WTC11 (cell line): ENCODE data around the gene PVALB. TPM values are rescaled to one million over a fixed set of nuclear protein-coding genes. Genes with fewer than 3 reads are reported as not detected.

ENCODE experiments used
- ATAC-seq: fragments of 200-7000 bp; cut with Tn5 transposase; 2 replicates; pipeline ENCODE4 v1.10.0; 2021; ENCODE audit warnings: mild to moderate bottlenecking, moderate library complexity
- CTCF ChIA-PET: fragments of 300-600 bp; sonication (Branson Sonifier 250); formaldehyde crosslinking; loops from one replicate; lab custom pipeline; 2021; ENCODE audit warnings: antibody characterized with exemption; lab: Charles Lee
- POLR2A ChIA-PET: fragments of 350-600 bp; sonication (Branson Sonifier 250); formaldehyde crosslinking; loops from one replicate; lab custom pipeline; 2021; ENCODE audit warnings: antibody characterized with exemption; lab: Charles Lee
- DNase-seq: peaks from one replicate; pipeline ENCODE4 v3.0.0; 2021; ENCODE audit warnings: low spot score
- H3K27ac Mint-ChIP-seq: 2 replicates; pipeline ENCODE4 v1.8.0; 2021; ENCODE audit warnings: mixed read lengths
- H3K27me3 Mint-ChIP-seq: 2 replicates; pipeline ENCODE4 v1.8.0; 2021; ENCODE audit warnings: low read depth, mild to moderate bottlenecking, moderate library complexity, mixed read lengths
- H3K36me3 Mint-ChIP-seq: 2 replicates; pipeline ENCODE4 v1.8.0; 2021; ENCODE audit warnings: mixed read lengths
- H3K4me1 Mint-ChIP-seq: 2 replicates; pipeline ENCODE4 v1.8.0; 2022; ENCODE audit warnings: mixed read lengths
- H3K4me3 Mint-ChIP-seq: 2 replicates; pipeline ENCODE4 v1.8.0; 2021; ENCODE audit warnings: mild to moderate bottlenecking, moderate library complexity, mixed read lengths
- H3K9me3 Mint-ChIP-seq: 2 replicates; pipeline ENCODE4 v1.8.0; 2021; ENCODE audit warnings: mixed read lengths
- CBFB ChIP-seq: sonication (generic); formaldehyde crosslinking; IDR thresholded peaks from 2 replicates; pipeline ENCODE4 v1.8.1; 2022; ENCODE audit warnings: mild to moderate bottlenecking, low read depth, missing genetic modification reagents
- CREB1 ChIP-seq: sonication (generic); formaldehyde crosslinking; IDR thresholded peaks from 2 replicates; pipeline ENCODE4 v1.8.0; 2023; ENCODE audit warnings: mild to moderate bottlenecking, missing genetic modification reagents
- E2F5 ChIP-seq: sonication (generic); formaldehyde crosslinking; IDR thresholded peaks from 2 replicates; pipeline ENCODE4 v1.8.1; 2022; ENCODE audit warnings: mild to moderate bottlenecking, moderate library complexity, missing genetic modification reagents
- ELF4 ChIP-seq: sonication (generic); formaldehyde crosslinking; IDR thresholded peaks from 2 replicates; pipeline ENCODE4 v1.8.1; 2022; ENCODE audit warnings: low read depth, mild to moderate bottlenecking, moderate library complexity, missing genetic modification reagents
- ETV6 ChIP-seq: sonication (generic); formaldehyde crosslinking; IDR thresholded peaks from 2 replicates; pipeline ENCODE4 v1.8.1; 2022; ENCODE audit warnings: mild to moderate bottlenecking, missing genetic modification reagents
- FOXJ3 ChIP-seq: sonication (generic); formaldehyde crosslinking; IDR thresholded peaks from 2 replicates; pipeline ENCODE4 v1.9.0; 2021; ENCODE audit warnings: missing genetic modification reagents, mild to moderate bottlenecking, borderline replicate concordance
- GABPB1 ChIP-seq: sonication (generic); formaldehyde crosslinking; IDR thresholded peaks from 2 replicates; pipeline ENCODE4 v1.8.1; 2023; ENCODE audit warnings: mild to moderate bottlenecking, missing genetic modification reagents
- GTF2I ChIP-seq: fragments of 250-450 bp; sonication (Bioruptor Pico); conservative IDR thresholded peaks from 2 replicates; pipeline ENCODE4 v1.4.0; 2021; ENCODE audit warnings: mild to moderate bottlenecking
- JUN ChIP-seq: sonication (generic); formaldehyde crosslinking; IDR thresholded peaks from 2 replicates; pipeline ENCODE4 v1.8.0; 2023; ENCODE audit warnings: mild to moderate bottlenecking, missing genetic modification reagents
- MXD4 ChIP-seq: fragments of 250-450 bp; sonication (Bioruptor Pico); IDR thresholded peaks from 2 replicates; pipeline ENCODE4 v1.8.0; 2021; ENCODE audit warnings: mild to moderate bottlenecking, moderate library complexity, borderline replicate concordance
- NFATC4 ChIP-seq: fragments of 250-450 bp; sonication (Bioruptor Pico); IDR thresholded peaks from 2 replicates; pipeline ENCODE4 v1.9.0; 2021; ENCODE audit warnings: mild to moderate bottlenecking
- OVOL2 ChIP-seq: fragments of 250-450 bp; sonication (Bioruptor Pico); IDR thresholded peaks from 2 replicates; pipeline ENCODE4 v1.9.0; 2021; ENCODE audit warnings: mild to moderate bottlenecking, borderline replicate concordance
- PREB ChIP-seq: sonication (generic); formaldehyde crosslinking; IDR thresholded peaks from 2 replicates; pipeline ENCODE4 v1.8.1; 2022; ENCODE audit warnings: mild to moderate bottlenecking, missing genetic modification reagents, moderate library complexity, borderline replicate concordance
- SMAD4 ChIP-seq: sonication (generic); formaldehyde crosslinking; IDR thresholded peaks from 2 replicates; pipeline ENCODE4 v1.8.0; 2022; ENCODE audit warnings: mild to moderate bottlenecking, missing genetic modification reagents
- USF1 ChIP-seq: sonication (generic); formaldehyde crosslinking; IDR thresholded peaks from 2 replicates; pipeline ENCODE4 v1.8.0; 2022; ENCODE audit warnings: mild to moderate bottlenecking, missing genetic modification reagents
- ZBTB21 ChIP-seq: sonication (generic); formaldehyde crosslinking; IDR thresholded peaks from 2 replicates; pipeline ENCODE4 v1.8.1; 2023; ENCODE audit warnings: mild to moderate bottlenecking, missing genetic modification reagents, borderline replicate concordance
- ZNF232 ChIP-seq: sonication (generic); formaldehyde crosslinking; IDR thresholded peaks from 2 replicates; pipeline ENCODE4 v1.8.0; 2022; ENCODE audit warnings: mild to moderate bottlenecking, missing genetic modification reagents
- ZNF281 ChIP-seq: sonication (generic); formaldehyde crosslinking; IDR thresholded peaks from 2 replicates; pipeline ENCODE4 v1.8.0; 2023; ENCODE audit warnings: mild to moderate bottlenecking, missing genetic modification reagents
- ZNF416 ChIP-seq: fragments of 250-450 bp; sonication (Bioruptor Pico); IDR thresholded peaks from 2 replicates; pipeline ENCODE4 v1.9.0; 2021; ENCODE audit warnings: mild to moderate bottlenecking, inconsistent platforms
- ZNF425 ChIP-seq: fragments of 250-450 bp; sonication (Bioruptor Pico); conservative IDR thresholded peaks from 2 replicates; pipeline ENCODE4 v1.9.0; 2021; ENCODE audit warnings: mild to moderate bottlenecking
- total RNA-seq: library from RNA; stranded (reverse); gene quantifications from 3 replicates; pipeline ENCODE4 v1.2.3, GENCODE V29; 2021

PVALB gene
- total RNA-seq, 1 experiment from 2014 or later, result 2.7 TPM

GRCh38 chr22:36773935-36774334 is 42.9 kb downstream of the PVALB start:
- DNase-seq, result no peak
- H3K4me3 Mint-ChIP-seq, result peak overlapping the region; percentile 18; the same call in 1 of the 2 replicates
- peaks cover 26% of the 10 kb centered on the region for H3K27me3 Mint-ChIP-seq
- POLR2A ChIA-PET, result interaction anchor here (0.7 kb wide), 1 partner anchor 137 kb away, joined by 5 read pairs; no protein-coding TSS in a partner anchor
- H3K4me1 Mint-ChIP-seq, result peaks cover 19% of the 10 kb centered on the region
- TF ChIP-seq ZNF281 (CRISPR knock-in tag) (no peak), ZNF232 (CRISPR knock-in tag) (no peak), MXD4 (CRISPR knock-in tag) (no peak), CBFB (CRISPR knock-in tag) (no peak), ELF4 (no peak), FOXJ3 (CRISPR knock-in tag) (no peak), USF1 (CRISPR knock-in tag) (no peak), E2F5 (CRISPR knock-in tag) (no peak), OVOL2 (no peak), PREB (no peak), GABPB1 (no peak), NFATC4 (CRISPR knock-in tag) (no peak), ZNF416 (CRISPR knock-in tag) (no peak), JUN (CRISPR knock-in tag) (no peak)
- TF ChIP-seq, all 79 proteins: peak for 0
- CTCF ChIA-PET, result interaction anchor here (0.5 to 4.1 kb wide), 22 partner anchors 8 to 287 kb away, joined by 3 to 58 read pairs (median 4); no protein-coding TSS in a partner anchor
- H3K36me3 Mint-ChIP-seq, result peaks cover 32% of the 10 kb centered on the region
- peaks cover 19% of the 10 kb centered on the region for H3K9me3 Mint-ChIP-seq
- no peak overlapping the region for H3K27ac Mint-ChIP-seq
- no peak for ATAC-seq

GRCh38 chr22:36772451-36772850 is 44.4 kb downstream of the PVALB start:
- POLR2A ChIA-PET, result no interaction called here
- Mint-ChIP-seq H3K4me1 (peaks cover 19% of the 10 kb centered on the region), H3K4me3 (no peak overlapping the region), H3K36me3 (peaks cover 17% of the 10 kb centered on the region), H3K27ac (no peak overlapping the region), H3K9me3 (peaks cover 4% of the 10 kb centered on the region), H3K27me3 (peaks cover 11% of the 10 kb centered on the region)
- no peak for DNase-seq
- CTCF ChIA-PET, result interaction anchor here (1.5 to 4.1 kb wide), 3 partner anchors 10 to 84 kb away, joined by 3 to 46 read pairs (median 11); no protein-coding TSS in a partner anchor
- no peak for TF ChIP-seq ZBTB21 (CRISPR knock-in tag)
- no peak for ATAC-seq

GRCh38 chr22:36771356-36772063 is 45.3 kb downstream of the PVALB start:
- Mint-ChIP-seq H3K27ac (peak overlapping the region; percentile 64), H3K9me3 (no peaks in the 10 kb centered on the region), H3K36me3 (peaks cover 12% of the 10 kb centered on the region), H3K4me3 (no peak overlapping the region), H3K27me3 (peaks cover 2% of the 10 kb centered on the region), H3K4me1 (peaks cover 23% of the 10 kb centered on the region)
- DNase-seq (no peak), ATAC-seq (no peak)
- POLR2A ChIA-PET, result no interaction called here
- CTCF ChIA-PET, result interaction anchor here (1.0 to 2.2 kb wide), 5 partner anchors 11 to 207 kb away, joined by 3 to 11 read pairs (median 4); no protein-coding TSS in a partner anchor
- no peak for TF ChIP-seq ELF4
- no peak for TF ChIP-seq ZNF281 (CRISPR knock-in tag)
- no peak for TF ChIP-seq GTF2I (CRISPR knock-in tag)
- no peak for TF ChIP-seq CREB1 (CRISPR knock-in tag)
- TF ChIP-seq MXD4 (CRISPR knock-in tag), result no peak
- TF ChIP-seq SMAD4 (CRISPR knock-in tag), result no peak
- TF ChIP-seq FOXJ3 (CRISPR knock-in tag), result no peak
- TF ChIP-seq ETV6 (CRISPR knock-in tag), result no peak
- TF ChIP-seq ZNF425 (CRISPR knock-in tag), result no peak
